Testis (tissue), 3 donors: ENCODE measurements around the gene BICC1. TPM values are rescaled to one million over a fixed set of nuclear protein-coding genes. Genes with fewer than 3 reads are reported as not detected.

ENCODE experiments used
- DNase-seq: peaks from one replicate; pipeline ENCODE4 v3.0.0-alpha.2; 2019
- H3K27ac ChIP-seq, 2 donors: fragments of 200-600 bp; sonication (generic); one replicate each; pipeline ENCODE4 v1.5.1; 2019
- H3K27me3 ChIP-seq: fragments of 200-600 bp; sonication (generic); one replicate; pipeline ENCODE4 v1.5.1; 2019
- H3K36me3 ChIP-seq: fragments of 200-600 bp; sonication (generic); one replicate; pipeline ENCODE4 v1.5.1; 2017; ENCODE audit warnings: low read depth; ENCODE audit errors: missing control alignments
- H3K4me1 ChIP-seq: fragments of 200-600 bp; sonication (generic); one replicate; pipeline ENCODE4 v1.5.1; 2019
- H3K4me3 ChIP-seq, 2 donors: fragments of 200-600 bp; sonication (generic); one replicate each; pipeline ENCODE4 v1.5.1; 2017 to 2019
- H3K9me3 ChIP-seq: fragments of 200-600 bp; sonication (generic); one replicate; pipeline ENCODE4 v1.5.1; 2017
- CTCF ChIP-seq, 3 experiments: fragments of 450-650 bp in 2 of 3; fragments of 200-600 bp in 1 of 3; sonication (generic) in 1 of 3; IDR thresholded peaks; one replicate each; pipeline ENCODE4 v1.5.1; 2016 to 2019; ENCODE audit warnings: antibody characterized with exemption in 3 of 3, mild to moderate bottlenecking in 2 of 3, moderate library complexity in 1 of 3
- POLR2A ChIP-seq: fragments of 450-650 bp; IDR thresholded peaks from one replicate; pipeline ENCODE4 v1.6.1; 2017; ENCODE audit warnings: antibody characterized with exemption, mild to moderate bottlenecking, moderate library complexity
- WGBS, 2 donors: methylation state at CpG; one replicate each; pipeline ENCODE4 v1.1.5; 2018; 5-methylcytosine and 5-hydroxymethylcytosine counted together
- intact Hi-C: fragments of 100-400 bp; cut with DNase I; formaldehyde crosslinking; loops from one replicate; pipeline ENCODE4 v1.15.1; 2023; ENCODE audit warnings: low total_unique reads
- polyA plus RNA-seq: library from polyadenylated mRNA; stranded (reverse); fragments of 350-450 nt; fragmentation: Illumina TruSeq; extraction: RNeasy Lipid Tissue Mini Kit (QIAGEN cat#74804); gene quantifications from one replicate; pipeline ENCODE4 v1.2.3, GENCODE V29; 2014; ENCODE audit warnings: low read depth, low replicate concordance; ENCODE audit not compliant: insufficient read depth
- total RNA-seq, 2 donors: library from RNA; depleted of rRNA; stranded (reverse); fragments of >200 nt; gene quantifications; one replicate each; pipeline ENCODE4 v1.2.3, GENCODE V29; 2016

Gene BICC1
- total and polyA plus RNA-seq, 3 donors from 2014 or later: 8.7 to 14.1 (median 10.0) TPM

- H3K27ac ChIP-seq: no peak overlapping the region
- no peak for DNase-seq
Observed at GRCh38 chr10:58515291-58515941, 2.7 kb downstream of the BICC1 start.

GRCh38 chr10:58516119-58516518 is 3.4 kb downstream of the BICC1 start:
- H3K4me3 ChIP-seq: no peak overlapping the region
- TF ChIP-seq POLR2A (no peak), CTCF (IDR thresholded peaks at IDR 0.05) (no peak)
- H3K36me3 ChIP-seq: no peaks in the 10 kb centered on the region
- H3K9me3 ChIP-seq: no peaks in the 10 kb centered on the region
- H3K27me3 ChIP-seq: no peaks in the 10 kb centered on the region
- intact Hi-C loops: no loop called here
- peaks cover 6% of the 10 kb centered on the region for H3K4me1 ChIP-seq
- no peak for DNase-seq
- WGBS, 2 donors: 87 to 94% methylated on average over 1 of the region's 1 CpG
- H3K27ac ChIP-seq: no peak overlapping the region

More at GRCh38 chr10:58515291-58515941, 2.7 kb downstream of the BICC1 start:
- WGBS, 2 donors: 74 to 89% methylated on average over 4 of the region's 4 CpGs
- H3K27me3 ChIP-seq: no peaks in the 10 kb centered on the region
- intact Hi-C loops: no loop called here
- H3K9me3 ChIP-seq: no peaks in the 10 kb centered on the region
- TF ChIP-seq POLR2A: no peak
- no peak for TF ChIP-seq CTCF (IDR thresholded peaks at IDR 0.05)
- H3K36me3 ChIP-seq: no peaks in the 10 kb centered on the region
- H3K4me1 ChIP-seq: peaks cover 6% of the 10 kb centered on the region
- H3K4me3 ChIP-seq: no peak overlapping the region

GRCh38 chr10:58516671-58517070 is 4.0 kb downstream of the BICC1 start:
- TF ChIP-seq CTCF (IDR thresholded peaks at IDR 0.05): no peak
- no peak for TF ChIP-seq POLR2A
- Histone ChIP-seq H3K4me3 (no peak overlapping the region), H3K9me3 (no peaks in the 10 kb centered on the region), H3K4me1 (peaks cover 6% of the 10 kb centered on the region), H3K27me3 (no peaks in the 10 kb centered on the region), H3K36me3 (no peaks in the 10 kb centered on the region), H3K27ac (no peak overlapping the region)
- no peak for DNase-seq
- intact Hi-C loops: no loop called here

- H3K27ac ChIP-seq: no peak overlapping the region
- H3K4me1 ChIP-seq: peaks cover 3% of the 10 kb centered on the region
- WGBS, 2 donors: 39 to 46% methylated on average over 1 of the region's 1 CpG
- H3K4me3 ChIP-seq: no peak overlapping the region
- TF ChIP-seq CTCF (IDR thresholded peaks at IDR 0.05) (no peak), POLR2A (no peak)
- no peaks in the 10 kb centered on the region for H3K36me3 ChIP-seq
- DNase-seq: no peak
- no peaks in the 10 kb centered on the region for H3K27me3 ChIP-seq
- intact Hi-C loops: no loop called here
- H3K9me3 ChIP-seq: no peaks in the 10 kb centered on the region
Observed at GRCh38 chr10:58517081-58517480, 4.4 kb downstream of the BICC1 start.
